Measurements from ENCODE around the gene JAG2. TPM values are rescaled to one million over a fixed set of nuclear protein-coding genes. Genes with fewer than 3 reads are reported as not detected.

JAG2 gene
- total and polyA plus RNA-seq, 12 donors, result 18.5 to 45.5 (median 26.3) TPM

- no peak for DNase-seq
- ATAC-seq, result peak in 1 of 8 donors; percentile 7
- TF ChIP-seq CTCF (IDR thresholded peaks at IDR 0.05), result no peak
- Histone ChIP-seq H3K27ac (no peak overlapping the region), H3K4me3 (no peak overlapping the region), H3K36me3 (peaks cover 0 to 34% (median 0%) of the 10 kb centered on the region in 9 donors), H3K4me1 (no peaks in the 10 kb centered on the region), H3K27me3 (no peaks in the 10 kb centered on the region), H3K9me3 (peaks cover 0 to 25% (median 13%) of the 10 kb centered on the region in 11 donors)
- WGBS, 2 donors, result 78 to 87% methylated on average over 10 of the region's 10 CpGs
- intact Hi-C loops (cut with DNase I), result no loop called here
These were observed 29.3 kb downstream of the JAG2 start for GRCh38 chr14:105139212-105139825.

- intact Hi-C loops (cut with DNase I), result no loop called here
- H3K36me3 ChIP-seq, result peaks cover 0 to 34% (median 0%) of the 10 kb centered on the region in 9 donors
- H3K4me1 ChIP-seq, result no peaks in the 10 kb centered on the region
- DNase-seq (no peak), ATAC-seq (peak in 3 of 8 donors; percentile 3 to 28 (median 15))
- 92 to 93% methylated on average over 15 of the region's 15 CpGs for WGBS, 2 donors
- no peak for TF ChIP-seq CTCF (IDR thresholded peaks at IDR 0.05)
- H3K9me3 ChIP-seq, result peaks cover 0 to 25% (median 13%) of the 10 kb centered on the region in 11 donors
- no peak overlapping the region for H3K27ac ChIP-seq
- H3K4me3 ChIP-seq, result no peak overlapping the region
- H3K27me3 ChIP-seq, result no peaks in the 10 kb centered on the region
These were observed 29.9 kb downstream of the JAG2 start for GRCh38 chr14:105138551-105139111.

- DNase-seq (no peak), ATAC-seq (peak in 2 of 8 donors; percentile 21 to 39)
- intact Hi-C loops (cut with DNase I), result no loop called here
- H3K27ac ChIP-seq, result no peak overlapping the region
- peaks cover 0 to 25% (median 13%) of the 10 kb centered on the region in 11 donors for H3K9me3 ChIP-seq
- 85 to 87% methylated on average over 17 to 19 of the region's 19 CpGs for WGBS, 2 donors
- H3K36me3 ChIP-seq, result peaks cover 0 to 32% (median 0%) of the 10 kb centered on the region in 9 donors
- no peaks in the 10 kb centered on the region for H3K27me3 ChIP-seq
- H3K4me1 ChIP-seq, result no peaks in the 10 kb centered on the region
- no peak for TF ChIP-seq CTCF (IDR thresholded peaks at IDR 0.05)
- no peak overlapping the region for H3K4me3 ChIP-seq
These were observed 30.5 kb downstream of the JAG2 start for GRCh38 chr14:105138021-105138541.

GRCh38 chr14:105137481-105138020 is 31.0 kb downstream of the JAG2 start:
- 80 to 82% methylated on average over 14 of the region's 14 CpGs for WGBS, 2 donors
- H3K4me3 ChIP-seq, result no peak overlapping the region
- no peak for TF ChIP-seq CTCF (IDR thresholded peaks at IDR 0.05)
- peaks cover 0 to 30% (median 13%) of the 10 kb centered on the region in 11 donors for H3K9me3 ChIP-seq
- H3K36me3 ChIP-seq, result peaks cover 0 to 27% (median 0%) of the 10 kb centered on the region in 9 donors
- intact Hi-C loops (cut with DNase I), result no loop called here
- no peak overlapping the region for H3K27ac ChIP-seq
- H3K4me1 ChIP-seq, result no peaks in the 10 kb centered on the region
- DNase-seq (no peak), ATAC-seq (no peak)
- H3K27me3 ChIP-seq, result no peaks in the 10 kb centered on the region
